ENCODE results near the gene THADA.
A peak's percentile ranks its signal among the peaks of the same experiment; 100 is the strongest.

THADA gene

GRCh38 chr2:43222475-43223309 is 373.1 kb downstream of the THADA start:
- DNase-seq (ENCODE audit: low read depth), result no peak

- no peak for DNase-seq (ENCODE audit: low read depth)
Measured at GRCh38 chr2:43221763-43222474, 373.9 kb downstream of the THADA start.

GRCh38 chr2:43221124-43221762 is 374.6 kb downstream of the THADA start:
- DNase-seq (ENCODE audit: low read depth), result no peak

- DNase-seq (ENCODE audit: low read depth), result no peak
Measured at GRCh38 chr2:43220760-43221123, 375.1 kb downstream of the THADA start.

- DNase-seq (ENCODE audit: low read depth), result no peak
Measured at GRCh38 chr2:43220229-43220751, 375.5 kb downstream of the THADA start.

GRCh38 chr2:43219383-43220228 is 376.2 kb downstream of the THADA start:
- DNase-seq (ENCODE audit: low read depth), result peak; percentile 61

GRCh38 chr2:43218702-43219382 is 377.0 kb downstream of the THADA start:
- DNase-seq (ENCODE audit: low read depth), result peak; percentile 63

- DNase-seq (ENCODE audit: low read depth), result no peak
Measured at GRCh38 chr2:43218155-43218701, 377.6 kb downstream of the THADA start.

- DNase-seq (ENCODE audit: low read depth), result no peak
Measured at GRCh38 chr2:43217228-43218154, 378.3 kb downstream of the THADA start.

GRCh38 chr2:43216629-43217028 is 379.2 kb downstream of the THADA start:
- no peak for DNase-seq (ENCODE audit: low read depth)

GRCh38 chr2:43215673-43216255 is 380.1 kb downstream of the THADA start:
- DNase-seq (ENCODE audit: low read depth), result no peak

GRCh38 chr2:43214253-43214652 is 381.6 kb downstream of the THADA start:
- no peak for DNase-seq (ENCODE audit: low read depth)

GRCh38 chr2:43212931-43213330 is 382.9 kb downstream of the THADA start:
- DNase-seq (ENCODE audit: low read depth), result no peak

GRCh38 chr2:43212216-43212835 is 383.5 kb downstream of the THADA start:
- DNase-seq (ENCODE audit: low read depth), result no peak

GRCh38 chr2:43210467-43211303 is 385.2 kb downstream of the THADA start:
- DNase-seq (ENCODE audit: low read depth), result no peak

GRCh38 chr2:43210125-43210466 is 385.7 kb downstream of the THADA start:
- no peak for DNase-seq (ENCODE audit: low read depth)

GRCh38 chr2:43209204-43209717 is 386.6 kb downstream of the THADA start:
- DNase-seq (ENCODE audit: low read depth), result no peak
